GM23248 (cell line): ENCODE data around the gene ELANE.

Experiments
- EZH2 ChIP-seq: fragments of 200-600 bp; sonication (generic); IDR thresholded peaks from 2 replicates; pipeline ENCODE4 v1.6.1; 2018; ENCODE audit warnings: antibody characterized with exemption, mild to moderate bottlenecking; ENCODE audit not compliant: insufficient read depth, poor library complexity, severe bottlenecking
- EZH2phosphoT487 ChIP-seq: fragments of 200-600 bp; sonication (generic); IDR thresholded peaks from 2 replicates; pipeline ENCODE4 v1.6.1; 2018; ENCODE audit warnings: antibody characterized with exemption, moderate library complexity, mild to moderate bottlenecking, low read depth; ENCODE audit not compliant: insufficient read depth

- TF ChIP-seq EZH2 (no peak), EZH2phosphoT487 (no peak)
Measured at GRCh38 chr19:867301-867793, 15.2 kb downstream of the ELANE start.
